GM18858 (cell line): ENCODE data around the gene ENDOD1.

ENCODE experiments used
- ATAC-seq: cut with Tn5 transposase; IDR thresholded peaks from one replicate; pipeline ENCODE4 v1.9.1; 2021; ENCODE audit not compliant: unreplicated experiment

The ENDOD1 gene

GRCh38 chr11:95142431-95142830 lies 52.8 kb downstream of the ENDOD1 start:
- no peak for ATAC-seq

GRCh38 chr11:95143106-95143681 lies 53.5 kb downstream of the ENDOD1 start:
- no peak for ATAC-seq

- ATAC-seq, result no peak
Measured at GRCh38 chr11:95144313-95145235, 54.9 kb downstream of the ENDOD1 start.

- no peak for ATAC-seq
Measured at GRCh38 chr11:95145430-95146060, 55.9 kb downstream of the ENDOD1 start.

GRCh38 chr11:95147364-95147905 lies 57.8 kb downstream of the ENDOD1 start:
- no peak for ATAC-seq

- ATAC-seq, result no peak
Measured at GRCh38 chr11:95148406-95148805, 58.8 kb downstream of the ENDOD1 start.

GRCh38 chr11:95148938-95149337 lies 59.3 kb downstream of the ENDOD1 start:
- ATAC-seq, result no peak

- no peak for ATAC-seq
Measured at GRCh38 chr11:95149651-95150364, 60.2 kb downstream of the ENDOD1 start.

- ATAC-seq, result peak; percentile 77
Measured at GRCh38 chr11:95150956-95151684, 61.5 kb downstream of the ENDOD1 start.

GRCh38 chr11:95152876-95153856 lies 63.5 kb downstream of the ENDOD1 start:
- no peak for ATAC-seq

GRCh38 chr11:95153857-95154246 lies 64.2 kb downstream of the ENDOD1 start:
- ATAC-seq, result no peak

- ATAC-seq, result no peak
Measured at GRCh38 chr11:95154514-95154913, 64.9 kb downstream of the ENDOD1 start.

- ATAC-seq, result no peak
Measured at GRCh38 chr11:95155385-95155784, 65.7 kb downstream of the ENDOD1 start.

- ATAC-seq, result no peak
Measured at GRCh38 chr11:95156133-95156721, 66.6 kb downstream of the ENDOD1 start.

GRCh38 chr11:95156916-95157541 lies 67.4 kb downstream of the ENDOD1 start:
- ATAC-seq, result no peak

GRCh38 chr11:95157824-95158223 lies 68.2 kb downstream of the ENDOD1 start:
- ATAC-seq, result no peak

- no peak for ATAC-seq
Measured at GRCh38 chr11:95161248-95161647, 71.6 kb downstream of the ENDOD1 start.

GRCh38 chr11:95163106-95163505 lies 73.5 kb downstream of the ENDOD1 start:
- no peak for ATAC-seq
